Mesenchymal stem cell (in vitro differentiated cells and primary cell): ENCODE measurements around the gene NDUFS3. TPM values are rescaled to one million over a fixed set of nuclear protein-coding genes. Genes with fewer than 3 reads are reported as not detected.

Experiments
- DNase-seq: peaks from one replicate; pipeline ENCODE4 v3.0.0-alpha.2; 2013
- H2AFZ ChIP-seq: one replicate; pipeline ENCODE4 v1.6.1; 2013; ENCODE audit warnings: low read depth, mild to moderate bottlenecking, control low read depth, inconsistent platforms, low read length, moderate library complexity
- H2AK5ac ChIP-seq: 2 replicates; pipeline ENCODE4 v1.6.1; 2013; ENCODE audit warnings: low read length, moderate library complexity, mild to moderate bottlenecking, inconsistent platforms; ENCODE audit not compliant: severe bottlenecking
- H2BK120ac ChIP-seq: one replicate; pipeline ENCODE4 v1.6.1; 2013; ENCODE audit warnings: low read depth, mild to moderate bottlenecking, inconsistent platforms, low read length, moderate library complexity
- H2BK12ac ChIP-seq, 2 experiments: one replicate each; pipeline ENCODE4 v1.6.1; 2013; ENCODE audit warnings: inconsistent platforms in 2 of 2, low read length in 2 of 2, mild to moderate bottlenecking in 2 of 2, moderate library complexity in 2 of 2, control low read depth in 1 of 2
- H2BK15ac ChIP-seq: one replicate; pipeline ENCODE4 v1.6.1; 2013; ENCODE audit warnings: mild to moderate bottlenecking, low read depth, inconsistent platforms; ENCODE audit not compliant: poor library complexity, severe bottlenecking
- H2BK5ac ChIP-seq: 2 replicates; pipeline ENCODE4 v1.6.1; 2013; ENCODE audit warnings: low read depth, mild to moderate bottlenecking, low read length, control low read depth, inconsistent platforms; ENCODE audit not compliant: poor library complexity, severe bottlenecking
- H3K14ac ChIP-seq, 2 experiments: one replicate each; pipeline ENCODE4 v1.6.1; 2013; ENCODE audit warnings: inconsistent platforms in 2 of 2, low read length in 2 of 2, control low read depth in 1 of 2, mild to moderate bottlenecking in 1 of 2, moderate library complexity in 1 of 2
- H3K18ac ChIP-seq, 2 experiments: one replicate each; pipeline ENCODE4 v1.6.1; 2013; ENCODE audit warnings: inconsistent platforms in 2 of 2, low read length in 2 of 2, control low read depth in 1 of 2, low read depth in 1 of 2, mild to moderate bottlenecking in 1 of 2
- H3K23ac ChIP-seq, 2 experiments: one replicate each; pipeline ENCODE4 v1.6.1; 2013; ENCODE audit warnings: inconsistent platforms in 2 of 2, low read length in 2 of 2, mild to moderate bottlenecking in 2 of 2, moderate library complexity in 2 of 2, control low read depth in 1 of 2
- H3K27ac ChIP-seq: 2 replicates; pipeline ENCODE4 v1.5.1; 2013; ENCODE audit warnings: mild to moderate bottlenecking, moderate library complexity, low read length, control low read depth, inconsistent platforms; ENCODE audit not compliant: poor library complexity, severe bottlenecking
- H3K27me3 ChIP-seq, 2 experiments: 2 replicates each; pipeline versions ENCODE4 v1.6.1 to v1.7.0; 2013; ENCODE audit warnings: low read length in 2 of 2, mild to moderate bottlenecking in 2 of 2, moderate library complexity in 2 of 2, control low read depth in 1 of 2, inconsistent platforms in 1 of 2; ENCODE audit not compliant: control insufficient read depth in 1 of 2, insufficient read depth in 1 of 2
- H3K36me3 ChIP-seq, 2 experiments: 2 replicates each; pipeline versions ENCODE4 v1.6.1 to v1.7.0; 2013; ENCODE audit warnings: low read length in 2 of 2, control low read depth in 1 of 2, inconsistent platforms in 1 of 2, low read depth in 1 of 2, mild to moderate bottlenecking in 1 of 2; ENCODE audit not compliant: insufficient read depth in 2 of 2, control insufficient read depth in 1 of 2
- H3K4ac ChIP-seq, 2 experiments: one replicate each; pipeline ENCODE4 v1.6.1; 2013; ENCODE audit warnings: inconsistent platforms in 2 of 2, low read length in 2 of 2, mild to moderate bottlenecking in 2 of 2, moderate library complexity in 2 of 2, control low read depth in 1 of 2, low read depth in 1 of 2
- H3K4me1 ChIP-seq: 2 replicates; pipeline ENCODE4 v1.6.1; 2013; ENCODE audit warnings: low read depth, low read length, control low read depth; ENCODE audit not compliant: control insufficient read depth, insufficient read depth
- H3K4me2 ChIP-seq: 2 replicates; pipeline ENCODE4 v1.6.1; 2013; ENCODE audit warnings: low read length, mild to moderate bottlenecking, inconsistent platforms; ENCODE audit not compliant: poor library complexity, severe bottlenecking
- H3K4me3 ChIP-seq, 2 experiments: 2 replicates each; pipeline versions ENCODE4 v1.5.1 to v1.7.0; 2013; ENCODE audit warnings: low read length in 2 of 2, mild to moderate bottlenecking in 2 of 2, control low read depth in 1 of 2, low read depth in 1 of 2; ENCODE audit not compliant: insufficient read depth in 1 of 2
- H3K79me1 ChIP-seq: replicated peaks from 2 replicates; pipeline ENCODE4 v1.6.1; 2013; ENCODE audit warnings: mild to moderate bottlenecking, control low read depth, low read length, inconsistent platforms; ENCODE audit not compliant: poor library complexity, severe bottlenecking
- H3K9ac ChIP-seq: 2 replicates; pipeline ENCODE4 v1.7.0; 2013; ENCODE audit warnings: mild to moderate bottlenecking, low read length, moderate library complexity
- H3K9me3 ChIP-seq: 2 replicates; pipeline ENCODE4 v1.7.0; 2013; ENCODE audit warnings: mild to moderate bottlenecking, low read length; ENCODE audit not compliant: control insufficient read depth
- H4K8ac ChIP-seq: one replicate; pipeline ENCODE4 v1.6.1; 2013; ENCODE audit warnings: inconsistent platforms, mild to moderate bottlenecking, low read length, moderate library complexity
- H4K91ac ChIP-seq: one replicate; pipeline ENCODE4 v1.6.1; 2013; ENCODE audit warnings: mild to moderate bottlenecking, low read length, inconsistent platforms
- WGBS: methylation state at CpG from one replicate; pipeline ENCODE4 v1.1.7; 2013; ENCODE audit warnings: mixed read lengths; 5-methylcytosine and 5-hydroxymethylcytosine counted together
- small RNA-seq: library from polyadenylated mRNA; stranded (forward); fragments of <200 nt; extraction: miRNeasy Mini kit (QIAGEN cat#:217004); gene quantifications from one replicate; pipeline ENCODE3, GENCODE V24; 2013; ENCODE audit warnings: low read depth

Gene NDUFS3

GRCh38 chr11:47628026-47628425 lies 49.2 kb downstream of the NDUFS3 start:
- no peak overlapping the region for H3K9ac ChIP-seq
- 92% methylated on average over 4 of the region's 4 CpGs for WGBS
- H2BK120ac ChIP-seq = no peak overlapping the region
- H3K4me1 ChIP-seq = no peaks in the 10 kb centered on the region
- H2AFZ ChIP-seq = no peak overlapping the region
- H3K4ac ChIP-seq = no peak overlapping the region
- H2BK5ac ChIP-seq = no peak overlapping the region
- no peak overlapping the region for H2BK15ac ChIP-seq
- H3K27me3 ChIP-seq = no peaks in the 10 kb centered on the region
- H3K9me3 ChIP-seq = no peaks in the 10 kb centered on the region
- no peak overlapping the region for H3K23ac ChIP-seq
- H2BK12ac ChIP-seq = no peak overlapping the region
- H4K91ac ChIP-seq = no peak overlapping the region
- no peak overlapping the region for H2AK5ac ChIP-seq
- H3K36me3 ChIP-seq = peaks cover 47 to 90% of the 10 kb centered on the region in 2 experiments
- no peak overlapping the region for H3K14ac ChIP-seq
- H3K27ac ChIP-seq = no peak overlapping the region
- H3K4me2 ChIP-seq = no peak overlapping the region
- H3K4me3 ChIP-seq = no peak overlapping the region
- peaks cover 9% of the 10 kb centered on the region for H3K79me1 ChIP-seq
- no peak overlapping the region for H3K18ac ChIP-seq
- no peak for DNase-seq
- no peak overlapping the region for H4K8ac ChIP-seq

DNA sequence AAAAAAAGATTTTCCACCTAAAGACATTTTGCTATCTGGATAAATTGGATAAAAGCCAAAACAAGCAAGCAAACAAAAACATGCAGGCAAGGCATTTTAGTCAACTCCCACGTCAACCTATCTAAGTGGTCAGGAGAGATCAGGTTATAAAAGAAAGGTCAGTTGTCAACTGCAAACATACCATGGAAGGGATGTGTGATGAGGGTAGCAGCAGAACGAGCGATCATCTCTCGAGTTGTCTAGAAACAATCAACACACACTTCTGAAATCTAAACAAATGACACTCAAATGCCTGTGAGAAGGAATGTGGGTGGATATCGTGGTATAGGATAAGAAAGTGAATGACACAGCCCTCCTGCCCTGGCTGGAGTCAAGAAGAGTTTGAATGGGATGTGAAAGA lies 52.6 kb downstream of the NDUFS3 start:
- H3K27ac ChIP-seq = no peak overlapping the region
- no peak overlapping the region for H2AFZ ChIP-seq
- no peak overlapping the region for H3K4me2 ChIP-seq
- H2AK5ac ChIP-seq = no peak overlapping the region
- no peak overlapping the region for H3K4ac ChIP-seq
- no peak overlapping the region for H2BK12ac ChIP-seq
- no peak overlapping the region for H2BK15ac ChIP-seq
- H3K23ac ChIP-seq = no peak overlapping the region
- peak; percentile 32 for DNase-seq
- peaks cover 10% of the 10 kb centered on the region for H3K79me1 ChIP-seq
- H3K14ac ChIP-seq = no peak overlapping the region
- H4K91ac ChIP-seq = no peak overlapping the region
- no peak overlapping the region for H3K9ac ChIP-seq
- no peak overlapping the region for H2BK120ac ChIP-seq
- H4K8ac ChIP-seq = no peak overlapping the region
- no peaks in the 10 kb centered on the region for H3K9me3 ChIP-seq
- H3K27me3 ChIP-seq = no peaks in the 10 kb centered on the region
- no peak overlapping the region for H2BK5ac ChIP-seq
- H3K36me3 ChIP-seq = peaks cover 37 to 83% of the 10 kb centered on the region in 2 experiments
- H3K4me3 ChIP-seq = no peak overlapping the region
- H3K18ac ChIP-seq = no peak overlapping the region
- H3K4me1 ChIP-seq = no peaks in the 10 kb centered on the region
- WGBS = no CpG with 5 or more reads among the region's 5 CpGs

Small RNAs within 50 kb of the gene (small RNA-seq; reads per million reads assigned to genes)
- gene RN7SL652P (not detected), gene RNU5E-10P (not detected)
